T-helper 1 cell (primary cell): Measurements from ENCODE around the gene SCFD1.
"Not testable (repeated sequence)": the region's sequence is repeated elsewhere in the genome, so short reads cannot be mapped to it uniquely, and the experiment has no call there.

Experiments used
- DNase-seq, 5 donors: peaks; one replicate each; pipeline ENCODE4 v3.0.0-alpha.2; 2012 to 2020

Gene SCFD1

GRCh38 chr14:30610787-30611343 lies 11.3 kb upstream of the SCFD1 start:
- no peak for DNase-seq

DNA sequence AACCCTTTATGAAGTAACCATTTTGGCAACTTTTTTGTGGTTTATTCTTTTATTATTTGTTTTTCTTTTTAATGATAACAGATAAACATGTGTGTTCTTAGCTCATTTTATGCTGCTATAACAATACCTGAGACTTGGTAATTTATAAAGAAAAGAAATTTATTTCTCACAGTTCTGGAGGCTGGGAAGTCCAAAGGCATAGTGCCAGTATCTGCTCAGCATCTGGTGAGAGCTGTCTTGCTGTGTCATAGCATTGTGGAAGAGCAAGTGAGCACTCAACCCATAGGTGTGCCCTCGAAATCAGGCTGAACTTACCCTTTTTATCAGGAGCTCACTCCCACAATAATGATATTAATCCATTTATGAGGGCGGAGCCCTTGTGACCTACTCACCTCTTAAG lies 8.0 kb upstream of the SCFD1 start:
- no peak for DNase-seq

- peak in 1 of 5 donors; percentile 27 for DNase-seq
These were observed 1.9 kb upstream of the SCFD1 start for GRCh38 chr14:30620178-30620577.

DNA sequence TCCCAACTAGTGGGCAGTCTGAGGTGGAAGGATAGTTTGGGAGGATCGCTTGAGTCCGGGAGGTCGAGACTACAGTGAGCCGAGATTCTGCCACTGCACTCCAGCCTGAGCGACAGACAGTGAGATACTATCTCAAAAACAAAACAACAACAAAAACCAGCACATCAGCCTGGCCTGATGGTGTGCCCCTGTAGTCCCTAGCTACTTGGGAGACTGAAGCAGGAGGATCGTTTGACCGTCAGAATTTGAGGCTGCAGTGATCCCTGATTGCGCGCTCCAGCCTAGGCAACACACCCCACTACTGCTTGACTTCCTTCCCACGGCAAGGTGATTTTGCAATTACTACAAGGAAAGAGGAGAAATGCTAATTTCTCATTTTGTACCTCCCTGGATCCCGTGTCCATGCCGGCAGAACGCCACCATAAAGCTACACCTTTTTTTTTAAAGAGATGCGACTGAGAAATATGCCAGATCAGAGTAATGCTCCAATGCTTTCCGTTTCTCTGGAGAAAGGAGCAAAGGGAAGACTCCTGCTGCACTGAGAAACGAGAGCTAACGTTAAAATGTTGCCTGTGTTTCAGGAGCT lies 672 bp upstream of the SCFD1 start:
- peak in 1 of 5 donors; percentile 15 for DNase-seq

DNA sequence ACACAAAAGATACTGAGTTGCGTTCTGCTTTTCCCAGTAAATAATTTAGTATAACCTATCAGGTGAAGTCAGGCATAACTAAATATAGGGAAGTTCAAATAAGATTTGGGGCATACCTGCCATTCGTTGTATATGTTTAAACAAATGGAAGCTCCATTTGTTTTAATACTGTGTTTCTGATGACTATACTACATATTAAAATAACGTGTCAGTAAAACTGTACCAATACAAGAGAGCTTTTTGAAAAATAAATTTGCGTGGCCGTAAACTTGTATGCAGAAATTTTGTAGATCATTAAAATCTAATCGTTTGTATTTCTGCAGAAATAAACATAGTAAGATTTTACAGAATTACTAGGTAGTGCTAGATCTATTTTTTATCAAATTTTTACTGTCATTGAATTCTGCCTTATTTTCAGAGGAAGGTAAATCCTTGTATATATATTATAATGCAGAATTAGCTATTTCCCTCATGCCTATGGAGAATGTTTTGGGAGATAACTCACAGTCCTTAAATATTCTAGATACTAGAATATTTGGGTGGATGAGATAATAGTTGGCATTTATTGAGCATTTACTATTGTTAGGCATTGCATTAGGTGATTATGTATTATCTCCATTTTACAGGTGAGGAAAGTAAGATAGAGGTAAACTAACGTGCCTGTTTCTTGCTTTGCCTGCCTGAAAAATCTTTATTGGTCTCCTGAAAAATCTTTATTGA lies 1.5 kb downstream of the SCFD1 start:
- DNase-seq, result no peak

DNA sequence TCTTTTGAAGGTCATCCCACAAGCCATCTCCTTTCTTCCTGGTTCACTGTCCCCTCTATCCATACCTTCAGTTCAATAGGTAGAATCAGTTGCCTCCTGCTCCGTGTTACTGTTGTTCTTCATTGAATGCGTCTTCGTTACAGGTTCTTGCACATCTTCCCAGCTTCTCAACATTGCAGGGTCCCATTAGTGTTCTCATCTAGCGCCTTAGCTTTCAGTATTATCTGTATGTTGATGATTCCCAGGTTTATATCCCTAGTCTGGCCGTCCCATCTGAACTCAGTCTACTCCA lies 2.0 kb downstream of the SCFD1 start:
- DNase-seq, result no peak

DNA sequence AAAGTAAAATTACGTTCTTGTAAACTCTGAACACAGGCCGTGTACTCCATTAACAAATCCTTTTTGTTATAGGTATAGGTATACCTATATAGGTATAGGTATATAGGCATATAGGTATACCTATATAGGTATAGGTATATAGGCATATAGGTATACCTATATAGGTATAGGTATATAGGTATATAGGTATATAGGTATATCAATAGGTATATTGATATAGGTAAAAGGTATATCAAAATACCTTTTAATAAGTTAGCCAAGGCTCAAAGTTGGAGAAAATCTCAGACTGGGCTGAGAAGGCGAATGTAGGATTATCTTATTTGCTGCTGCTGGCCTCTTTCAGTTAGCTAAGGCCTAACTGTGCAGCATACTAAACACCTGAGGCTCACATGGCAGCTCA lies 3.4 kb downstream of the SCFD1 start:
- DNase-seq, result no peak

DNA sequence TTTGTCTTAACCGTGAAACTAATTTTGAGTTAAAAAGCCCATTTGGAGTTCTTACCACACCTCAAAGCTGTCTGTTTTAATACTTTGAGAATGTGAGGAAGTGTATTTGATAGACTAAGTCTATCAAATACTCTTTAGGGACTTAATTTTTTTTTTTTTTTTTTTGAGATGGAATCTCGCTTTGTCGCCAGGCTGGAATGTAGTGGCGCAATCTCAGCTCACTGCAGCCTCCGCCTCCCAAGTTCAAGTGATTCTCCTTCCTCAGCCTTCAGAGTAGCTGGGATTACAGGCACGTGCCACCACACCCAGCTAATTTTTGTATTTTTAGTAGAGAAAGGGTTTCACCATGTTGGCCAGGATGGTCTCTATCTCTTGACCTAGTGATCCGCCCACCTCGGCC lies 7.3 kb downstream of the SCFD1 start:
- not testable (repeated sequence) for DNase-seq

DNA sequence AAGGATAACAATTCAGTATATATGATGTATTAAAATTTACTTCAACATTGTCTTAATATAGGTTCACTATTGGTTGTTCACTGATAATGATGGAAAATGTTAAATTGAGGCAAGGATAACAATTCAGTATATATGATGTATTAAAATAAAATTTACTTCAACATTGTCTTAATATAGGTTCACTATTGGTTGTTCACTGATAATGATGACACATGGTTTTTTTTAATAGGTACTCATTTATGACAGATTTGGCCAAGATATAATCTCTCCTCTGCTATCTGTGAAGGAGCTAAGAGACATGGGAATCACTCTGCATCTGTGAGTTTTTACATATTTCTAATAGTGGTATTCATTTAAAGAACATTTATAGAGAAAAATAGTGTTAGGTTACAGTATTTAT lies 8.1 kb downstream of the SCFD1 start:
- DNase-seq, result no peak

DNA sequence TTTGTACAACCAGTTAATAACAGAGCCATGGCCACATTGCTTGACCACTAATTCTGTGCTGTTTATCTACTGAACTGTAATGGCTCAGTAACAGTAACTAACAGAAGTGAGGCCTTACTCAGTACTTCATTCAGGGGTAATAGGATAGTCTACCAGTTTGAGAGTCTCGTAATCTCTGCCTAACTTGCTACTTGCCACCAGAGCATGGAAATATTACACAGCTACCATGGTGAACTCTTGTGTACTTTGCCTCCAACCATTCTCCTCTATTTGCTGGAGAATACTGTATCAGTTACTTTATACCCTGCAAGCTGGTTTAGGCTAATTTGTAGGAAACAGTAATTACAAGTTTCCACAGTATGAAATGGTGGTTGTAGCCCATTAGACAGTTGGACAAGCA lies 10.6 kb downstream of the SCFD1 start:
- no peak for DNase-seq

DNA sequence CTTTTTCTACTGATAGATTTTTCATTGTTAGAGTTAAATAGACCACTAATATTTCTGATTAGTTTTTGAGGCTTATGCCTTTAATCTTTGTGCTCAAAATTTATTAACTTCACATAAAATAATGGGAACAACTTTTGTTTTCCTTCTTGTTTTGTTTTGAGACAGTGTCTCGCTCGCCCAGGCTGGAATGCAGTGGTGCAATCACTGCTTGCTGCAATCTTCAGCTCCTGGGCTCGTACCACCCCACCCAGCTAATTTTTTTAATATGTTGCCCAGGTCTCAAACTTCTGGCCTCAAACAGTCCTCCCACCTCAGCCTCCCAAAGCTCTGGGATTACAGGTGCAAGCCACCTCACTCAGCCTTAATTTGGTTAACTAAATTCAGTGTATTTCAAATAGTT lies 16.8 kb downstream of the SCFD1 start:
- DNase-seq, result no peak

DNA sequence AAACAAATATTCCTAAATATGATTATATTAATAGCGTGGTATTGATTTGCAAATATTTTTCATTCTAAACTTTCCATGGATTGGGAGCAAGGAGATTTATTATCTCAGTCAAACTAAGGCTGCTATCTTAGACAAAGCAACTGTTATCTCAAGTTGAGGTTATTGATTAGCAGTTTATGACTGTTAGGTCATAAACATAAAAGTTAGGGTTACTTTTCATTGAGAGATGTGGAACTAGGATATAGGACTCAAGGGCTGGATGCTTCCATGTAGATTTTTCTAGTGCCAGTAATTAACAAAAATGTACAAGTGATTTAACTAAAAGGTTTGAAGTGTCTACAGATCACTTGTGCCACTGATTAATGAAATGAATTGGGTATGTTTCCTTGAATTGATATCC lies 19.1 kb downstream of the SCFD1 start:
- no peak for DNase-seq

DNA sequence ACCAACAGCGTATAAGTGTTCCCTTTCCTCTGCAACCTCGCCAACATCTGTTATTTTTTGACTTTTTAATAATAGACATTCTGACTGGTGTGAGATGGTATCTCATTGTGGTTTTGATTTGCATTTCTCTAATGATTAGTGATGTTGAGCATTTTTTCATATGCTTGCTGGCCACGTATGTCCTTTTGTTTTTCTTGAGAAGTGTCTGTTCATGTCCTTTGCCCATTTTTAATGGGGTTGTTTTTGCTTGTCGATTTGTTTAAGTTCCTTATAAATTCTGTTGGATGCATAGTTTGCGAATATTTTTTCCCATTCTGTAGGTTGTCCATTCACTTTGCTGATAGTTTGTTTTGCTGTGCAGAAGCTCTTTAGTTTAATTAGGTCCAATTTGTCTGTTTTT lies 22.3 kb downstream of the SCFD1 start:
- DNase-seq, result not testable (repeated sequence)

GRCh38 chr14:30645600-30645999 lies 23.5 kb downstream of the SCFD1 start:
- no peak for DNase-seq

- DNase-seq, result no peak
These were observed 26.4 kb downstream of the SCFD1 start for GRCh38 chr14:30648471-30648870.

DNA sequence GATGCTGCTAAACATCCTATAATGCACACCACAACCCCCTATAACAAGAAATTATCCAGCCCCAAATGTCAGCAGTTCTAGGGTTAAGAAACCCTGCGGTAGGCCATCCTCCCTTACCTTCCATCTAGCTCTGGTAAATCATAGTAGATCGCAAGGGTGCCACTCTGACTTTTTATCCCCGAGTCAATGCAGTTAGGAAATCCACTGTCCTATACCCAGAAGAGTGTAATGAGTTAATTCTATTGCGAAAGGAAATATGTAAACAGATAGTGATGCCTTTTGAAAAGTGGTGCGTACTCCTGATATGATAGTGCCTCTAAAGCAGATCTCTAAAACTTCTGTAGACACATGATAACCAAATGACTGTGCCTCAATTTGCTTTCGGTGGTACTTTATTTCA lies 29.8 kb downstream of the SCFD1 start:
- no peak for DNase-seq

GRCh38 chr14:30655124-30655523 lies 33.0 kb downstream of the SCFD1 start:
- no peak for DNase-seq

DNA sequence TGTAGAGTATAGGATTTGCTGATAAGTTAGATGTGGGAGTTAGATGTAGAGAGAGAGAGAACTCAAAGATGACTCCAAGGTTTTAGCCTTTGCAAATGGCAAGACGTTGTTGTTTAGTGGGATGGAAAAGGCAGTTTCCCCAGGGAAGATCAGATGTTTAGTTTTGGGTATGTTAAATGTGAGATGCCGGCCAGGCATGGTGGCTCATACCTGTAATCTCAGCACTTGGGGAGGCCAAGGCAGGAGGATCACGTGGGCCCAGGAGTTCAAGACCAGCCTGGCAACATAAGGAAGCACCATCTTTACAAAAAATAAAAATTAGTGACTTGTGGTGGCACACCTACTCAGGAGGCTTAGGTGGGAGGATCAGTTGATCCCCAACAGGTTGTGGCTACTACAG lies 33.5 kb downstream of the SCFD1 start:
- no peak for DNase-seq

GRCh38 chr14:30656190-30656632 lies 34.1 kb downstream of the SCFD1 start:
- DNase-seq, result peak in 3 of 5 donors; percentile 8 to 26 (median 8)

DNA sequence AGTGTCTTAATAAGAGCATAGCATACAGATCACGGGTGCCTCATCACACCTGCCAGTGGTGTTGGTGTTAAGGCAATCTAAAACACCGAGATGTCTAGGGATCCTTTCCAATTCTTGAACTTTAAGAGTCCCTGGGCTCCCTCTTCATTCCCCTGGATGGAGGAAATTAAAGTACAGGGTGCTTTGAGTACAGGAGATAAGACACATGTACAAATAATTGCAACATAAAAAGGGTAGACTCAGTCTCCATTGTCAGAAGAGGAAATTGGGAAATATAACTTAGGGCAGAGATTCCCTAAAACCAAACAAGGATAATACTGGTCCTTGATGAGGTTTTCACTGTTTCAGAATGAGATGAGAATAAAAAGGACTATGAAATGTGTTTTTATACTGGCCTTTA lies 34.9 kb downstream of the SCFD1 start:
- no peak for DNase-seq

DNA sequence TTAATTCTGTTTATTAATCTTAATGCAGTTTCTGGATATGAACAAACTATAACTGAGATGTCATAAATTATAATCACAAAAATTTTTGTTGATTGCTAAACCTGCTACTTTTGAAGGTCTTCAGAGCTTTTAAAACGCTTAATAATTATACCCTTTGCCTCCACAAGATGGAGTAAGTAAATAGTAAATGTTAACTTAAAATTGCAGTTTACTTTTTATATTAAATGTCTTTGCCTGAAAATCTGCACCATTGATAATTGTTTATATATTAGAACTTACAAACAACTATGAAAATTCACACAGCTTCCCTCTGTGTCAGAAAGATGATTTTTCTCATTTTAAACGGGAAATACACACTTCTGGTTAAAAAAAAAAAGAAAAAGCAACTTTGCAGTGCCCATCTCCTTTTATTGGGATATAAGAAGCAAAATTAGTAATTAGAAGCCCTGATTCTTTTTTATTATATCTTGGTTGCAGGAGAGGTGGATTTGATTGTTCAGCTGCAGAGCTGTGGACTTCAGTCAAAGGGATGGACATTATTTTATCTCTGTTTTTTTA lies 35.6 kb downstream of the SCFD1 start:
- no peak for DNase-seq

DNA sequence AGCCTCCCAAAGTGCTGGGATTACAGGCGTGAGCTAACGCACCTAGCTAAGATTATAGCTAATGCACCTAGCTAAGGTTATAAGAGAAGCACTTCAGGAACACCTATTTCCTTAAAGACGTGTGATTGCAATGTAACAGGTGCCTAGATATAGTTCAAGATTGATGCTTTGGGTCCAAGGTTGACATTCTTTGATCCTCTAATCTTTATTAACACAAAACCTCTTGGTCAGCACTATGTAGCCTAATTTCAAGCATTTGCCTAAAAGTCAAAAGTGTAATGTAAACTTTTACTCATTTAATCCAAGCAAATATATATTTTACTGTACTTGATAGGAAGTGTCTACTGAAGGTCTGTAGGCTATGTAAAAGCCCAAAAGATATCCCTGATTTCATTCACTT lies 36.5 kb downstream of the SCFD1 start:
- DNase-seq, result no peak

DNA sequence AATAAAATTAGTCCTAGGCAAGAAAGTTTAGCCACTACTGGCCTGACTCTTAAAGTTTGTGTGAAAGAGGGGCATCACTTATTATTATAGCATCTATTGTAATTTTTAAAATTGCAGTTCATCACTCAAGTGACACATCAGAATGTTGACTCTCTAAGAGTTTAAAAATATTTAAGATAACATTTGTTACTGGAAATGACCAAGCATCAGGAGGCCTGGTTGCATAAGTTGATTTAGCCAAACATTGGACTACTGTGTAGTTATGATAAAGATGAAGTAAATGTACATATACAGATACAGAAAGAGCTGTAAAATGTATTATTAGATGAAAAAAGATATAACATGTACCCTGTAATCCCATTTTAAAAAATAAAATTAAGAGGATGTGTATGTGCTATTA lies 47.5 kb downstream of the SCFD1 start:
- DNase-seq, result no peak

- DNase-seq, result no peak
These were observed 51.0 kb downstream of the SCFD1 start for GRCh38 chr14:30673071-30673470.
